Activated naive CD4-positive, alpha-beta T cell treated with anti-CD3 and anti-CD28 coated beads, Interleukin-2, amount 50 U/mL, for 16 hours (primary cell): Measurements from ENCODE around the gene AIG1.

Experiments used
- DNase-seq: peaks from one replicate; pipeline ENCODE4 v3.0.0-alpha.2; 2020

The AIG1 gene

DNA sequence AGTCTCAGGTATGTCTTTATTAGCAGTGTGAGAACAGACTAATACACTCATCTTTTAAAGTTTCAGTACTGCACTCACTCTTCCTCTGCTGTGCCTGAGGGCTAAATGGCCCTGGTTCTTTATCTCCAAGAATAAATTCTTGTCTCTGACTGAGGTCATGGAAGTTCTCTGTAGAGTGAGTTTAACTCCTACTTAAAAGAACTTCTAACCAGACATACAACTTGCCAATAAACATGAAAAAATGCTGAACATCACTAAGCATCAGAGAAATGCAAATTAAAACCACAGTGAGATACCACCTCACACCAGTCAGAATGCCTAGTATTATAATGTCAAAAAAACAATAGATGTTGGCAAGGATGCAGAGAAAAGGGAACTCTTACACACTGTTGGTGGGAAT, 316.2 kb downstream of the AIG1 start:
- DNase-seq = no peak

GRCh38 chr6:143385636-143386035, 324.9 kb downstream of the AIG1 start:
- DNase-seq = no peak

DNA sequence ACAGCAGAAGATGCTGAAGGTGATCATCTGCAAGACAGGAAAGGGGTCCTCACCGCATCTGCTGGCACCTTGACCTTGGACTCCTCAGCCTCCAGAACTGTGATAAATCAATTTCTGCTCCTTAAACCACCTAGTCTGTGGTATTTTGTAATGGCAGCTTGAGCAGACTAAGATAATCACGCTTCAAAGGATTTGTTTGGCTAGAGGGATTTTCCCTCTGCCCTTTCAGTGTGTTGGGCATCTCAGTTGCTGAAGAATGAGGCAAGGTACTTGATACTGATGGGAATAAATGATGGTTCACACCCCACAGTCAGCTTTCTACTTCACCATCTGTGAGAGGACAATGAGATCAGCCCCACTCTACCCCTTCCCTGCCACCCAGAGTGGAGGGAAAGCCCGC, 329.6 kb downstream of the AIG1 start:
- DNase-seq = no peak
